Measurements from ENCODE around the gene NEURL4.
"Not testable (repeated sequence)": the region's sequence is repeated elsewhere in the genome, so short reads cannot be mapped to it uniquely, and the experiment has no call there.

Gene NEURL4

DNA sequence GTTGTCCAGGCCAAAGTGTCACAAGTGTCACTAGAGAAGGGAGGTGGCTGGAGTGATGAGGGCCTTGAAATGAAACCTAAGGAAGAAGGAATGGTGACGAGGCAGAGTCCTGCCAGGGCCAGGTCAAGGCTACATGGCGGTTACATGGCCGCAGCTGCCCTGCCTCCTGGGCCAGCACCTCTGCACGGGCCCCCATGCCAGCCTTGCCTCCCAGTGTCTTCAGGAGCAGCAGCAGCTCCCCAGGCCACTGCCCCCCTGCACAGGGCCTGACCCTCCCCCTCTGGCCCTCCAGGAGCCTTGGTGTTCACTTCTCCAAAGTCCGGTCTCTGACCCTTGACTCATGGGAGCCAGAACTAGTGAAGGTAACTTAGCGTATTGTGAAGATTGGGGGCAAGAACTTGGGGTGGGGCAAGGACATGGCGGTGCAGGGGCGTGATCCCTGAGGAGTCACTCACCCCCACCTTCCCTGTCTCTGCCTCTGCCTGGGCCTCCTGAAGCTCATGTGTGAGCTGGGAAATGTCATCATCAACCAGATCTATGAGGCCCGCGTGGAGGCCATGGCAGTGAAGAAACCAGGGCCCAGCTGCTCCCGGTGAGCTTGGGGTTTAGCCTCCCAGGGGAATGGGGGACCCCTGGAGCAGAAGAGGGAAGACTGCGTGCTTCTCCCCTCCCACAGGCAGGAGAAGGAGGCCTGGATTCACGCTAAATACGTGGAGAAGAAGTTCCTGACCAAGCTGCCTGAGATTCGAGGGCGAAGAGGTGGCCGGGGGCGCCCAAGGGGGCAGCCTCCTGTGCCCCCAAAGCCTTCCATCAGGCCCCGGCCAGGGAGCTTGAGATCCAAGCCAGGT is 18.7 kb upstream of the NEURL4 start:
- no peak for DNase-seq

DNA sequence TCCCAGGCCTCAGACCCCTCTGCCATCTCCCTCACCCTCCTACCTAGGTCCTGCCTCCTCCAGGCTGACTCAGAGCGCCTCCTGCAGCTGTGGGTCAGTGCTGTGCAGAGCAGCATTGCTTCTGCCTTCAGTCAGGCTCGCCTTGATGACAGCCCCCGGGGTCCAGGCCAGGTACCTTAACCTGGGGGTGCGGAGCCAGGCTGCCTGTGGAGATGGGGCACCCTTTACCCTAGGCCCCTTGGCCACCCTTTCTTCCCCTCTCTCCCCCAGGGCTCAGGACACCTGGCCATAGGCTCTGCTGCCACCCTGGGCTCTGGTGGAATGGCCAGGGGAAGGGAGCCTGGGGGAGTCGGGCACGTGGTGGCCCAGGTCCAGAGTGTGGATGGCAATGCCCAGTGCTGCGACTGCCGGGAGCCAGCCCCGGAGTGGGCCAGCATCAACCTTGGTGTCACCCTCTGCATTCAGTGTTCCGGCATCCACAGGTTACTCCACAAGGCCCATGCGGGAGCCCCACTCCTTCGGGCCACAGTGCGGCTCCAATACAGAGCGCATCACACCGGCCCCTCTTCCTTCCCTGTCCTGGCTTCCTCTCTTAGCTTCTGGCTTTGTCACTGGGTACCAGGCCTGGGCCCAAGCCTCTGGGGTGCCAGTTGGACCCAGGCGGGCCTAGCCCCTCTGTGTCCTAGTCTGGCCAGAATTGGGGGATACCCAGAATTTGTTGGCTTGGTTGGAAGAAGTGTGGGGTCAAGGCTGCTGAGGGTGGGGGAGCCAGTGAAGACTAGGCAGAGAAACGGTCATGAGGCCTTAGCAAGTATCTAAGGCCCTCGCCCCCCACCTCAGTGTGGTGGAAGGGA is 17.9 kb upstream of the NEURL4 start:
- DNase-seq = no peak

DNA sequence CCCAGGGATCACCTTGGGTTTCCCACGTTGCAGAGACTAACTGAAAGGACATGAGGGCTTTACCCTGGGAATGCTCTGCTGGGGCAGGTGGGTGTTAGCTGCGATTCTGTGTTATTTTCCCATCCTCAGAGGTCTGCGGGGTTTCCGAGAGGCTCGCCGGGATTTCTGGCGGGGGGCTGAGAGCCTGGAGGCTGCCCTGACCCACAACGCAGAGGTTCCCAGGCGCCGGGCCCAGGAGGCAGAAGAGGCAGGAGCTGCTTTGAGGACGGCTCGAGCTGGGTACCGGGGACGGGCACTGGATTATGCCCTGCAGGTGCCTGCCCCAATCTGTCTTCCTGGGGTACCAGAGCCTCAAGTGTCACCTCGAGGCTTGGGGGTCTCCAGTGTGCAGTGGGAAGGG is 14.1 kb upstream of the NEURL4 start:
- no peak for DNase-seq

DNA sequence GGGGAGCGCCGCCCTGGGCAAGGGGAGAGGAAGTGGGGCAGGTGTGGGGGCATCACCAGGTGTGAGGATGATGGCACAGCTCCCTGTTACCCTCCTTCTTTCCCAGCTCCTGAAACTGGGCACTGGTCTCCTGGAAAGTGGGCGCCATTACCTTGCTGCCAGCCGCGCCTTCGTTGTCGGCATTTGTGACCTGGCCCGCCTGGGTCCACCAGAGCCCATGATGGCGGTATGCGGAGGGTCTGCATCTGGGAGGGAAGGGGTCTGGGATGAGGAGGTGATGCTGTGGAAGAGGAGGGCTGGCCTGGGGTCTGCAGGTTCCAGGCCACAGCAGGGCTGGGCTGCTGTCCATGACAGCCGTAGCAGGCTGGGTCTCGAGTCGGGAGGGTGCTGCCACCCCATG is 12.7 kb upstream of the NEURL4 start:
- no peak for DNase-seq

DNA sequence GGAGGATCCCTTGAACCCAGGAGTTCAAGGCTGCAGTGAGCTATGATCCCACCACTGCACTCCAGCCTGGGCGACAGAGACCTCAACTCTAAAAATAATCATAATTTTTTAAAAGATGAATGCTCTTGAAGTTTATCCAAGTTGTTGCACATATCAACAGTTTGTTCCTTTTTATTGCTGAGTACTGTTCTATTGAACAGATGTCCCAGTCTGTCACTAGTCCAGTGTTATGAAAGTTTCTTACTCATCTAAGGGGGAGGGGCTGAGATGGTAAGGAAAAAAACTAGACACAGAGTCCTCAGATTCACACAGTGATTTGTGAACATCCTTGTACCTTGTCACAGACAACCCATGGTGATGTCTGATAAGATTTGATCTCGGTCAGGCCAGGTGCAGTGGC is 11.0 kb upstream of the NEURL4 start:
- DNase-seq = no peak

DNA sequence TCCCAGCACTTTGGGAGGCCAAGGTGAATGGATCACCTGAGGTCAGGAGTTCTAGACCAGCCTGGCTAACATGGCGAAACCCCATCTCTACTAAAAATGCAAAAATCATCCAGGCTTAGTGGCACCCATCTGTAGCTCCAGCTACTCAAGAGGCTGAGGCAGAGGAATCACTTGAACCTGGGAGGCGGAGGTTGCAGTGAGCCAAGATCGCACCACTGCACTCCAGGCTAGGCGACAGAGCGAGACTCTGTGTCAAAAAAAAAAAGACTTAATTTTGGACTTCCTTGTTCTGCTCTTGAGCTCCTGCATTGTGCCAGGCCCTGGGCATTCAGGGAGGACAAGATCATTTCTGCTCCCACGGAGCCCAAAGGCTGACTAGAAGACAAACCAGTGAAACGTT is 8.5 kb upstream of the NEURL4 start:
- DNase-seq = not testable (repeated sequence)

DNA sequence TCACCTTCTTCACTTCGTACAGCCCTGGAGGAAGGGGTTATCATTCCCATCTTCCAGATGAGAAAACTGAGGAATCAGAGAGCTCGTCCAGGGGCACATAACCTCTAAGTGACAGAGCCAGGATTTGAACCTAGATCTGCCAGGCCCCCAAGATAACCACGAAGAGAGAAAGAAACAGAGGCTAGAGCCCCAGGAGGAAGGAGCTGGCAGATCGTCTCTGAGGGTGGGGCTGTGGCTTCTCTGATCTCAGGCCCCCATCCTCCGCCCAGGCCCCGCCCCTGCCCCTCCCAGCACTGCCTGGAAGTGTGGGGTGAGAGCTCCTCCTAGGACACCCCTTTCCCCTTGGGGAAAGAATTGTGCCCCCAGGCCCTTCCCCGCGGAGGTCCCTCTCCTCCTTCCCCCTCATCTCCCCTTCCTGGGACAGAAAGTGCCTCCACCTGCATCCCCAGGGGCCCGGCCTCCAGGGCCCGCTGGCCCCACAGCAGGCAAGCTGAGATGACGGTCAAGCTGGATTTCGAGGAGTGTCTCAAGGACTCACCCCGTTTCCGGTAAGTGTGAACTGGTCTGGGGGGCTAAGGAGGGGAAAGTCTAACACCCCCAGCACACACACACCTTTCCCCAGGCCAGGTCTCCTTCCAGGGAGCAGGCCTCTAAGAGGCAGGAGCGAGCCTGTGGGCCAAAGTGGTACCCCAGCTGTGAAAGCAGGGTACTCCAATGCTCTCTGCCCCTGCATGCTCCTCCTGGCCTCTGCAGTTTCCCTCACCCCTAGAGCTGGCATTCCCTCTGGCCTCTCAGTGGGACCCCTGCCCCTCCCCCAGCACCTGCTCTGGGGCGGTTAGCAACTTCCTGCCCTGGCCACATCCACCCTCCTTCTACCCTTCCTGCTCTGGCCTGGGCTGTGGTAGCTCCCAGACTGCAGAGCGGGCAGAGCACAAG is 7.4 kb upstream of the NEURL4 start, which contains the start of gene ACAP1:
Gene ACAP1 (plus strand): TSS at position 290 of the 936 bp plus-strand sequence. CDS start 206 bp downstream, at position 496.
- DNase-seq = peak; percentile 77

DNA sequence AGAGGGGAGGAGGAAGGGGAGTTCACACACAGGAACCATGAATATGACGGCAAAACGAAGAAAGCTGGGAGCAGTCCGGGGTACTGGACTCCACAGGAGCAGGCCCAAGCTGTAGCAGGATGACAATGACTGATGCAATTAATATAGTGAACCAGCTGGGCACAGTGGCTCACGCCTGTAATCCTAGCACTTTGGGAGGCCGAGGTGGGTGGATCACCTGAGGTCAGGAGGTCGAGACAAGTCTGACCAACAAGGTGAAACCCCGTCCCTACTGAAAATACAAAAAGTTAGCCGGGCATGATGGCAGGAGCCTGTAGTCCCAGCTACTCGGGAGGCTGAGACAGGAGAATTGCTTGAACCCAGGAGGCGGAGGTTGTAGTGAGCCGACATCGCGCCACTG is 6.6 kb upstream of the NEURL4 start:
- DNase-seq = not testable (repeated sequence)

DNA sequence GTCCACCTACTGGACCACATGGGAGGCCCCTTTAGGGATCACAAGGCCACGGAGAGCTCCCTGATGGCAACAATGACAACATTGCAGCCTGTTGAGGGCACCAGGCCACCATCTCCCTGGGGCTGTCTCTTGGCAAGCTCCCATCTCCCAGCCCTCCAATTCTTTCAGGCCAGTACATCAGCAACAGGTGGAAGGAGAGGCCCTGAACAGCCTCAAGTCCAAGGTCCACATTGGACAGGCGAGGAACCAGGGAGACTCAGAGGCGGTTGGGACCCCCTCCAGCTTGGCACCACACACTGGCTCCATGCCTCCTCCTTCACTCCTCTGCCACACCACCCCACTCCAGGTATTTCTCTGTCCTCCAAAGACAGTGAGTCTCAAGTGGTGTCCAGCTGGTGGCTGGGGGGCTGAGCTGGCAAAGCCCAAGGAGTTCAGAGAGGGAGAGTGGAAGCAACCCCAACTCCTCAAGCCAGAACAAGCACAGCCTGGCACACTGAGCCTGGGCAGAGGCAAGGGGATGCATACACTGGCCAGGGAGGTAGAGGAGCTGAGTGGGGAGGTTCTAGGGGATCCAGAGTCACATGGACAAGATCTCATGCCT is 5.9 kb upstream of the NEURL4 start:
- no peak for DNase-seq

DNA sequence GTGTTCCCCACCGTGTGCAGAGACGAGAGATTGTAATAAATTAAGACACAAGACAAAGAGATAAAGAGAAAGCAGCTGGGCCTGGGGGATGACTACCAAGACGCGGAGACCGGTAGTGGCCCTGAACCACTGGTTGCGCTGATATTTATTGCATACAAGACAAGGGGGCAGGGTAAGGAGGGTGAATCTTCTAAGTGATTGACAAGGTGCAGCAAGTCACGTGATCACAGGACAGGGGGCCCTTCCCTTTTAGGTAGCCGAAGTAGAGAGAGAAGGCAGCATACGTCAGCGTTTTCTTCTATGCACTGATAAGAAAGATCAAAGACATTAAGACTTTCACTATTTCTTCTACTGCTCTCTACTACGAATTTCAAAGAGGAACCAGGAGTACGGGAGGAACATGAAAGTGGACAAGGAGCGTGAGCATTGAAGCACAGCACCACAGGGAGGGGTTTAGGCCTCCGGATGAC is 3.5 kb upstream of the NEURL4 start:
- DNase-seq = peak; percentile 52

DNA sequence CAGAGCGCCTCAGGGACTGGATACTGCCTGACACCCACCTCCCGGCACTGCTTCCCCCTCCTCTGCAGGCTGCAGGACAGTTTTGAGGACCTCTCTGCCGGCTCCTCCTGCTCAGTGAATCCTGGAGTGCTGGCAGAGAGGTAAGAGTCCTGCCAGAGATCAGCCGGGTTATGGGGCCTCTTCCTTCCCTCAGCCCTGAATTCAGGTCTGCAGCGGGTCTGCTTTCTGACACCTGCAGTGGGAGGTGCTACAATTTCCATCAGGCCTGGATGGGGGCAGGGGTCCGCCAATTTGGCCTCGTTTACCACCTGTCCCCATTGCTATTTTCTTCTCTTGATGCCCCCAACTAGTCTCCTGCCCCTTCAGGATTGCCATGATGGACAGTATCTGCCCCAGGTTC is 3.0 kb upstream of the NEURL4 start:
- DNase-seq = no peak

DNA sequence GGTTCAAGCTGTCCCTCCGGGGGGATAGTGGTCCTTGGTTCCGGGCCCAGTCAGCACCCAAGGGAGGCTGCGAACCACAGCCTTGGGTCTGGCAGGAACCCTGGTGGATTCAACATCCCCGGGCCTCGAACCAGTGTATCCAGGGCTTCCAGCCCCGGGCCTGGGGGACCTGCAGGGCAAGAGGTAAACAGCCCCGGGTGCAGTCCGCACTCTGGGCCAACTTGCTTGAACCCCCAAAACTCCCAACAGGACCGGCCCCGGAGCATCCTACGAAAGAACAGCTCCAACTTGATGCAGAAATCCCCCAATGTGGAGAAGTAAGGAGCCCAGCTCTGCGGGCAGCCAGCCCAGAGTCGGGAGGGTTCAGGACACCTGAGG is 1.5 kb upstream of the NEURL4 start:
- no peak for DNase-seq

DNA sequence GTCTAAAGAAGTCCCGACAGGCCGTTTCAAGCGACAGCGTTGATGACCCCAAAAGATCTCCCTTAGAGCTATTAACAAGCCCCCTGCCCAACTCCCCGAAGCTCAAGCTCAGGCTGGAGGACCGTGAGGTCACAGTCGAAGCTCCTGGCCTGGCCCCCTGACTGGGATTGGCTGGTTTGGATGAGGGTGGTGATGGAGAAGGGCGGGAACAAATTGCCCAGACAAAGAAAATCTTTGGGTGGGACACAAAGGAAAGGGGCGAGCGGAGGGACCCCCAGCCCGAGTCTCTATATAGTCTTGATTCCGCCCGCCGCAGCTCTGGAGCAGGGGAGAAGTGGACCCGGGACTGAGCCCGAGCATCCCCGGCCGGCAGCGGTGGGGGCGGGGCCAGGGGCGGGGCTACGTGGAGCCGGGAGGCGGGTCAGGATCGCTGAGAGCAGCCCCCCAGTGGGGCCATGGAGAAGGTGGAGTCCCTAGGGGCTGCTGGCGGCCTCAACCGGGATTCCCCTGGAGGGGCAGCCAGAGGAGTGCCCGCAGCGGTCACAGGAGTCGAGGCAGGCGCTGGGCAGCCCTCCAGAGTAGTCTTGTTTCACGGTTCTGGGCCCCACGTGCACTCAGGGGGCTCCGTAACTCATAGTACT is 982 bp upstream of the NEURL4 start:
- peak; percentile 71 for DNase-seq

DNA sequence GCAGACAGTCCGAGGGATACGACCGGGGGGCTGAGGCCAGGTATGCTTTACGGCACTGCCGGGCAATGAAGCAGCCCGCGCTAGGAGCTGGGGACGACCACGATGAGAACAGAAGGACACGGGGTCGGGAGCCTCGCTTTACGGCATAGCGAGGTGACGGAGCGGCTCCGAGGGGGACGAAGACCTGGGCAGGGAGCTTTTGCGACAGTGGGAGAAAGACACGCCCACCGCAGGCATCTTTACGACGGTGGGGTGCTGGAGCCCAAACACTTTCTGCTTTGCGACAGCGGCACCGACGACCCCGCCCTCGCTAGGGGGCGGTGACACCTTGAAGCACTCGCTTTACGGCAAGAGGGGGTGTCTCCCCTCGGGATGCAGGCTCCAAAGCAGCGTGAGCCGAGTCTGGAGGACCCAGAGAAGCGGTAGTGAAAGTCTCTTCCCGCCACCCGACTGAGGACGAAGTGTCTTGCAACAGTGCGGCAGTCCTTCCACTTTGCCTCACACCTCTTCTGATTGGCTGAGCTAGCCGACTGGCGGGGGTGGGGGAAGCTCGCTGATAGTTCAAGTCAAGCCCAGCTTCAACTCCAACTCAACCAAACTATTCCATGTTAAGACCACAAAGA is 350 bp upstream of the NEURL4 start:
- peak; percentile 95 for DNase-seq

DNA sequence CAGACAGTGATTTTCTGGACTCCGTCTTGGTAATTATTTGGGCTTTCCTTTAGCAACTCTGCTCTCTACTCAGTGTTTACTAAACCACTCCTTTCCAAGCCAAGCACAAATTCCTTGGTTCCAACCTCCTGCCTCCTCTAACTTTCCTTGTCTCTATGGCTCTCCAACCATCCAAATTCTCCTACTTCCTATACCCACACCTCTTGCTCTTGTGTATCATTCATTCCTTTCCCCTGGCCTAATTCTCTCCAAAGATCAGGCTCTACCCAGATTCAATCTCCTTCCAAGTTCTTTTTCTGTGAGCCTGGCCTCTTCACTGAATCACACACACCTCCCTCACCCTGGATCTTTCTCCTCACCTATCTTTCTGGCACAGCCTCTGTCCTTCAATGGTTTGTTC is 1.1 kb downstream of the NEURL4 start:
- no peak for DNase-seq

DNA sequence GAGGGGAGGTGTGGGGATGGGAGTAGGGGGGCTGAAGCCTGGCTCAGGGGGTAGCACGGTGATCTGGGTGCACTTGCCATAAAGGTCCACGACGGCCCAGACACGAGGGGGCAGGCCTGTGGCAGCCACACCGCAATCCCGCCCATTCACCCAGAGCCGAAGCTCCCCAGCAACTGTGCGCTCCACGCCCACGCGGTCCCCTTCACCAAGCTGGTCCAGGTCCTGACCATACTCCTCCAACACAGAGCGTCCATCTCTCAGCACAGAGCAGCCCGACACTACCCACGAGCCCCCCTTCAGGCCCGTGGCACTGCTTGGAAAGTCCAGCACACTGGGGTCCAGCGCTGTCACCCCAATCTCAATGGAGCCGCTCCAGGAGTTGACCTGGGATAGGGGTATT is 1.6 kb downstream of the NEURL4 start:
- DNase-seq = no peak

DNA sequence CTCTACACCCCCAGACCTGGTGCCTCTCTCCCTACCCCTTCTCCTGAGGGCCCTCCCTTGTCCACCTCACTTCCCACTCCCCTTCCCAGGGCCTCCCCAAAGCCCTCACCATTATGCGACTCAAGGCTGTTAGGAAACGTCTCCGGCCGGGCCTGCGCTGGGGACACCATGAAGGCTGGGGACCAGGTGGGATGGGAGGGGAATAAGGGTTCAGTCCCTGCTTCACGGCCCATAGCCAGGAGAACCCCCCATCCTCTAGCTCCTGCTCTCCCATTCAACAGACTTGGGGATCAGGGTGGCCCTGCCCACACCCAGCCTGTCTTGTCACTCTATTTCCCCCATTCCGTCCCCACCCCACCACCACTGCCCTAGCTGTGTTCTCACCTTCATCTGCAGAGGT is 2.1 kb downstream of the NEURL4 start:
- no peak for DNase-seq

DNA sequence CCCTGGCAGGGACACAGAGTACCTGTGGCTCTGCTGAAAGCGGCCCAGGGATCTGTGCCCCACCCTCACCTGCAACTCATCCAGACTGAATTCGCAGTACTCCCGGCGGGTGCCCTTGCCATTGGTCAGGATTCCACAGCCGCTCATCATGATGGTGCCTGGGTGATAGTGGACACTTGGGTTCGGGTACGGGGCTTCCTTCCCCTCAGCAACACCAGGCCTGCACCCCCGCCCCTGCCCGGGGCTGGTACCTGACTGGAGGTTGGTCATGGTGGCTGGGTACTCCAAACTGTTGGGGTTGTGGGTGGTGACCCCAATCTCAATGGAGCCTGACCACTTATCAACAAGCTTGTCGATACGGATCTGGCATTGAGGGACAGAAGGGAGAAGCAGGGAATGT is 2.9 kb downstream of the NEURL4 start:
- no peak for DNase-seq

DNA sequence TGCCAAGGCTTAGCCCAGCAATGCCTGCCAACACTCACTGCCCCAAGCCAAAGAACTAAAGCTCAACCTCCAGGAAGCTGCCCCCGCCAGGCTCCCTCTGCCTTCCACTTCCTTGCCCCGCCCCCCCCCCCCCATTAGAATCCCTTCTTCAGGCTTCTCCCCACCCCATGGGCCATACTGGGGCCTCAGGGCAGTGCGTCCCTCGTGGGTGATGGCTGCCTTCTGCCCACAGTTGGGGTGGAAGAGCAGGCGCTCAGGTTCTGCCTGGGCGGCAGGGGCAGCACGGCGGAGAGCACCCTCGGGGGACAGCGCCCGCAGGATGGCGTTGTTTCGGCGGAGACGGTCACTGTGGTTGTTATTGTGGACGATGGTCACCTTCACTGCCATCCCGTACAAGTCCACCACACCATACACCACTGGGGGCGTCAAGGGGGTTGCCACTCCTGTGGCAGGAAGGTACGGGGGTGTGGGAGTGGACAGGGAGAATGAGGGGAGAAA is 4.1 kb downstream of the NEURL4 start:
- no peak for DNase-seq

DNA sequence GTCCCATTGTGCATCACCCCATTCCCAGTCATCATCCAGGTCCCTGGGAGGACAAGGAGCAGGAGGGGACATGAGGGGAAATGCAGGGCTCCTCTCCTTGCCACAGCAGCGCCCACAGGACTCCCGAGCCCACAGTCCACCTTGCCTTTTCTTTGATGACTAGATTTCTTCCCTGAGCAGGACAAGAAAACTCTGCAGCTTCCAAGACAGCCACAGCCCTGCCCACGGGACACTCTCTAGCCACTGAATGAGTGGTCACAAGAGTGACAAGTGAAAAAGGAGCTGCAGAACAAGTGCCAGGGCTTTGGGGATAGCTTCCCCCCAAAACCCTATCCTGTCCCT is 4.7 kb downstream of the NEURL4 start:
- no peak for DNase-seq
